ENCODE results near the gene CNOT4. TPM values are rescaled to one million over a fixed set of nuclear protein-coding genes. Genes with fewer than 3 reads are reported as not detected.

The CNOT4 gene
- total RNA-seq, 1 experiment from 2014 or later: 16.6 TPM

GRCh38 chr7:135342887-135343286 is 167.0 kb downstream of the CNOT4 start:
- H4K20me1 ChIP-seq (ENCODE audit: insufficient read depth): no peaks in the 10 kb centered on the region
- H3K27ac ChIP-seq (ENCODE audit: low read depth, low read length): no peak overlapping the region
- H3K4me1 ChIP-seq (ENCODE audit: control insufficient read depth in 1 of 2, insufficient read depth in 2 of 2, low read length in 2 of 2): no peaks in the 10 kb centered on the region
- H3K4me3 ChIP-seq (replicated peaks in 1 of 2; ENCODE audit: low read depth in 1 of 2, low read length in 2 of 2): no peak overlapping the region
- H3K9me2 ChIP-seq (ENCODE audit: insufficient read depth): no peaks in the 10 kb centered on the region
- no peaks in the 10 kb centered on the region for H3K79me2 ChIP-seq (ENCODE audit: insufficient read depth, low read length)
- CTCF ChIA-PET: no interaction called here
- no peak for TF ChIP-seq YY1 (IDR thresholded peaks at IDR 0.05; ENCODE audit: extremely low read depth, insufficient replicate concordance, low read depth, low read length)
- no peak for TF ChIP-seq ELF1 (IDR thresholded peaks at IDR 0.05; ENCODE audit: borderline replicate concordance, low read depth)
- no peak for TF ChIP-seq RAD21 (IDR thresholded peaks at IDR 0.05; ENCODE audit: low read depth)
- no peak for TF ChIP-seq EZH2phosphoT487 (IDR thresholded peaks at IDR 0.05; ENCODE audit: borderline replicate concordance)
- no peak for TF ChIP-seq SRF (IDR thresholded peaks at IDR 0.05; ENCODE audit: low read depth)
- TF ChIP-seq TCF7L2 (IDR thresholded peaks at IDR 0.05; ENCODE audit: borderline replicate concordance, extremely low read depth, insufficient read depth, insufficient read length): no peak
- no peak for TF ChIP-seq CBX3 (IDR thresholded peaks at IDR 0.05; ENCODE audit: low read depth)
- no peak for TF ChIP-seq CTCF (IDR thresholded peaks at IDR 0.05 in 2 of 3, conservative IDR thresholded peaks at IDR 0.05 in 1 of 3; ENCODE audit: borderline replicate concordance in 1 of 3, insufficient read depth in 1 of 3, low read depth in 2 of 3, low read length in 2 of 3)
- no peak for TF ChIP-seq ZBTB33 (IDR thresholded peaks at IDR 0.05; ENCODE audit: extremely low read depth, insufficient replicate concordance, low read length)
- no peak for TF ChIP-seq MAX (IDR thresholded peaks at IDR 0.05)
- no peak for TF ChIP-seq EZH2 (IDR thresholded peaks at IDR 0.05)
- TF ChIP-seq REST (IDR thresholded peaks at IDR 0.05; ENCODE audit: low read depth): no peak
- TF ChIP-seq CEBPB (IDR thresholded peaks at IDR 0.05; ENCODE audit: low read depth): no peak
- TF ChIP-seq POLR2AphosphoS5 (IDR thresholded peaks at IDR 0.05; ENCODE audit: low read depth, low read length): no peak
- TF ChIP-seq SIN3A (IDR thresholded peaks at IDR 0.05; ENCODE audit: low read depth): no peak
- H3K9ac ChIP-seq (ENCODE audit: low read length): no peak overlapping the region
- intact Hi-C loops (cut with micrococcal nuclease): no loop called here
- no peaks in the 10 kb centered on the region for H3K9me3 ChIP-seq (ENCODE audit: control insufficient read depth in 1 of 2, insufficient read depth in 1 of 2, low read depth in 1 of 2, low read length in 2 of 2)
- POLR2A ChIA-PET: no interaction called here
- no TSS peak for BruUV-seq (replicated peaks)
- H3K36me3 ChIP-seq (ENCODE audit: control insufficient read depth in 1 of 2, insufficient read depth in 2 of 2, low read length in 2 of 2): no peaks in the 10 kb centered on the region
- RAD21 ChIA-PET (ENCODE audit: low non-redundant PET in 1 of 2, low total read pairs in 2 of 2, uncharacterized antibody in 2 of 2, unreplicated experiment in 2 of 2): no interaction called here
- peaks cover 16% of the 10 kb centered on the region for H3K27me3 ChIP-seq (ENCODE audit: insufficient read depth, low read length)
- ATAC-seq: no peak
- DNase-seq (ENCODE audit: low read depth, low spot score): no peak
- H2AFZ ChIP-seq (ENCODE audit: low read depth, low read length, poor library complexity, severe bottlenecking): no peak overlapping the region
- no peak overlapping the region for H3K4me2 ChIP-seq (ENCODE audit: low read length)
